GM23338 (cell line): ENCODE data around the gene HERPUD2. TPM values are rescaled to one million over a fixed set of nuclear protein-coding genes. Genes with fewer than 3 reads are reported as not detected.

Experiments
- ATAC-seq: fragments of 200-7000 bp; cut with Tn5 transposase; 3 replicates; pipeline ENCODE4 v1.9.1; 2020
- DNase-seq: peaks from one replicate; pipeline ENCODE4 v3.0.0-alpha.2; 2015; ENCODE audit warnings: low spot score
- H2AFZ ChIP-seq: fragments of 200-600 bp; sonication (generic); 2 replicates; pipeline ENCODE4 v1.8.0; 2016; ENCODE audit warnings: antibody characterized with exemption, mild to moderate bottlenecking, moderate library complexity
- H3F3A ChIP-seq: fragments of 200-600 bp; sonication (generic); replicated peaks from 2 replicates; pipeline ENCODE4 v1.8.0; 2017; ENCODE audit warnings: antibody characterized with exemption, mixed run types, low read depth
- H3K27ac ChIP-seq: fragments of 200-600 bp; sonication (generic); 2 replicates; pipeline ENCODE4 v1.6.1; 2016; ENCODE audit warnings: low read depth
- H3K27me3 ChIP-seq: fragments of 200-600 bp; sonication (generic); 2 replicates; pipeline ENCODE4 v1.8.0; 2016; ENCODE audit warnings: mild to moderate bottlenecking, mixed run types, moderate library complexity; ENCODE audit not compliant: insufficient read depth
- H3K36me3 ChIP-seq: fragments of 200-600 bp; sonication (generic); 2 replicates; pipeline ENCODE4 v1.8.0; 2016; ENCODE audit warnings: mild to moderate bottlenecking; ENCODE audit not compliant: insufficient read depth
- H3K4me1 ChIP-seq: fragments of 200-600 bp; sonication (generic); 2 replicates; pipeline ENCODE4 v1.8.0; 2016; ENCODE audit warnings: mild to moderate bottlenecking, moderate library complexity; ENCODE audit not compliant: insufficient read depth
- H3K4me2 ChIP-seq: fragments of 200-600 bp; sonication (generic); 2 replicates; pipeline ENCODE4 v1.7.1; 2017; ENCODE audit warnings: mixed run types
- H3K4me3 ChIP-seq: fragments of 200-600 bp; sonication (generic); 2 replicates; pipeline ENCODE4 v1.6.1; 2016; ENCODE audit warnings: mixed run types
- H3K79me2 ChIP-seq: fragments of 200-600 bp; sonication (generic); replicated peaks from 2 replicates; pipeline ENCODE4 v1.8.0; 2017; ENCODE audit warnings: mild to moderate bottlenecking; ENCODE audit not compliant: insufficient read depth
- H3K9me2 ChIP-seq: fragments of 200-600 bp; sonication (generic); 2 replicates; pipeline ENCODE4 v1.8.0; 2017; ENCODE audit not compliant: insufficient read depth
- H4K20me1 ChIP-seq: fragments of 200-600 bp; sonication (generic); replicated peaks from 2 replicates; pipeline ENCODE4 v1.8.0; 2017; ENCODE audit warnings: mild to moderate bottlenecking; ENCODE audit not compliant: insufficient read depth
- H3K27ac Mint-ChIP-seq: 2 replicates; pipeline ENCODE4 v1.8.0; 2020; ENCODE audit warnings: inconsistent platforms, mild to moderate bottlenecking, moderate library complexity, mixed read lengths
- H3K27me3 Mint-ChIP-seq: 3 replicates; pipeline ENCODE4 v1.8.0; 2022; ENCODE audit warnings: low read depth, mild to moderate bottlenecking, moderate library complexity, mixed read lengths, inconsistent platforms; ENCODE audit not compliant: insufficient read depth, poor library complexity
- H3K36me3 Mint-ChIP-seq: 3 replicates; pipeline ENCODE4 v1.8.0; 2021; ENCODE audit warnings: low read depth, mild to moderate bottlenecking, inconsistent platforms, moderate library complexity, mixed read lengths
- H3K4me1 Mint-ChIP-seq: 3 replicates; pipeline ENCODE4 v1.8.0; 2020; ENCODE audit warnings: mild to moderate bottlenecking, inconsistent platforms, mixed read lengths
- H3K4me3 Mint-ChIP-seq: 3 replicates; pipeline ENCODE4 v1.8.0; 2021; ENCODE audit warnings: moderate library complexity, mild to moderate bottlenecking, inconsistent platforms, mixed read lengths
- H3K9me3 Mint-ChIP-seq: 3 replicates; pipeline ENCODE4 v1.8.0; 2020; ENCODE audit warnings: moderate library complexity, mild to moderate bottlenecking, inconsistent platforms, mixed read lengths
- CREB1 ChIP-seq: fragments of 250-450 bp; sonication (Bioruptor Pico); IDR thresholded peaks from 2 replicates; pipeline ENCODE4 v1.5.0; 2020; ENCODE audit warnings: low read depth, mild to moderate bottlenecking, moderate library complexity
- CTCF ChIP-seq, 2 experiments: fragments of 200-600 bp in 1 of 2; sonication (generic) in 1 of 2; conservative IDR thresholded peaks; 2 replicates each; pipeline versions ENCODE4 v1.5.1 to v1.6.1; 2016 to 2017; ENCODE audit warnings: antibody characterized with exemption in 2 of 2, low read depth in 2 of 2, mild to moderate bottlenecking in 2 of 2, moderate library complexity in 1 of 2
- ETS1 ChIP-seq: IDR thresholded peaks from 2 replicates; pipeline ENCODE4 v1.6.1; 2016; ENCODE audit warnings: antibody characterized with exemption
- EZH2 ChIP-seq: fragments of 200-600 bp; sonication (generic); IDR thresholded peaks from one replicate; pipeline ENCODE4 v1.8.0; 2017; ENCODE audit warnings: antibody characterized with exemption, mild to moderate bottlenecking, low read depth; ENCODE audit not compliant: unreplicated experiment
- EZH2phosphoT487 ChIP-seq: fragments of 200-600 bp; sonication (generic); IDR thresholded peaks from one replicate; pipeline ENCODE4 v1.8.1; 2018; ENCODE audit warnings: antibody characterized with exemption; ENCODE audit not compliant: unreplicated experiment
- JUNB ChIP-seq: IDR thresholded peaks from one replicate; pipeline ENCODE4 v1.6.1; 2016; ENCODE audit warnings: antibody characterized with exemption; ENCODE audit not compliant: unreplicated experiment
- NANOG ChIP-seq: IDR thresholded peaks from 2 replicates; pipeline ENCODE4 v1.6.1; 2016; ENCODE audit warnings: antibody characterized with exemption, borderline replicate concordance
- POLR2AphosphoS5 ChIP-seq: IDR thresholded peaks from 2 replicates; pipeline ENCODE4 v1.6.1; 2016; ENCODE audit warnings: antibody characterized with exemption, low read depth
- STAT1 ChIP-seq: IDR thresholded peaks from one replicate; pipeline ENCODE4 v1.6.1; 2016; ENCODE audit warnings: antibody characterized with exemption; ENCODE audit not compliant: unreplicated experiment
- ZNF114 ChIP-seq: fragments of 250-450 bp; sonication (Bioruptor Pico); IDR thresholded peaks from 2 replicates; pipeline ENCODE4 v1.5.0; 2020; ENCODE audit warnings: mild to moderate bottlenecking, moderate library complexity
- ZNF331 ChIP-seq: fragments of 250-450 bp; sonication (Bioruptor Pico); IDR thresholded peaks from 2 replicates; pipeline ENCODE4 v1.5.0; 2020; ENCODE audit warnings: low read depth, mild to moderate bottlenecking, moderate library complexity
- polyA plus RNA-seq: library from polyadenylated mRNA; unstranded; fragments of >200 nt; fragmentation: Nextera tagmentation; extraction: Ambion mirVana; gene quantifications from 2 replicates; pipeline ENCODE4 v1.2.1, GENCODE V29; 2016
- total RNA-seq: library from RNA; depleted of rRNA; stranded (reverse); fragments of >200 nt; shearing (Covaris generic); gene quantifications from 2 replicates; pipeline ENCODE4 v1.2.3, GENCODE V29; 2014
- TF ChIP-seq, protein P1 (sequence below): fragments of 250-450 bp; sonication (Bioruptor Pico); IDR thresholded peaks from 2 replicates; pipeline ENCODE4 v1.5.0; 2020; ENCODE audit warnings: mild to moderate bottlenecking, moderate library complexity
- TF ChIP-seq, protein P2 (sequence below): IDR thresholded peaks from one replicate; pipeline ENCODE4 v1.6.1; 2018; ENCODE audit warnings: antibody characterized with exemption; ENCODE audit not compliant: unreplicated experiment

The HERPUD2 gene
- total and polyA plus RNA-seq, 2 experiments from 2014 or later: 8.0 to 12.0 TPM

DNA sequence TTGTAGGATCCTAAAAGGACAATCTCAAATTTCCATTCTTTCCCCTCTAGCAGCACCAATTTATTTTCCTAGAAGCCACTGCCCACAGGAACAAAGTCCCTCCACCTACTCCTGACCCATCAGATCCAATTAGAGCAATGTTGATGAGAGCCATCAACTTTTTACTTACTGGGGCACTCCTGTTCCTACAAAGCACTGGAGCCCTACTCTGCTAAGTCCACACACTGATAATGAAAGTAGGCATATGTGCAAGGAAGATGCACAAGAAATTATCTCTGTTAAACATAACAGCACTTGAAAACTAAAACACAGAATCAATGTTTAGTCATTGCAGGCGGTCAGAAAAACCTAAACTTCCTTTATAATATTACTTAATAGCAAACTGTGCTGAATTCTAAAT is 3.6 kb downstream of the HERPUD2 start:
- Histone ChIP-seq H3K4me1 (peaks cover 17% of the 10 kb centered on the region), H4K20me1 (peaks cover 25% of the 10 kb centered on the region), H3K79me2 (peaks cover 46% of the 10 kb centered on the region), H3F3A (no peaks in the 10 kb centered on the region), H3K9me2 (no peaks in the 10 kb centered on the region), H3K27ac (no peak overlapping the region), H3K27me3 (peaks cover 29% of the 10 kb centered on the region), H3K36me3 (no peaks in the 10 kb centered on the region), H3K4me2 (no peak overlapping the region), H3K4me3 (no peak overlapping the region), H2AFZ (no peak overlapping the region)
- Mint-ChIP-seq H3K9me3 (peaks cover 11% of the 10 kb centered on the region; the same call in 2 of the 3 replicates), H3K27ac (no peak overlapping the region), H3K4me3 (no peak overlapping the region), H3K36me3 (peaks cover 21% of the 10 kb centered on the region), H3K27me3 (peaks cover 11% of the 10 kb centered on the region), H3K4me1 (peaks cover 27% of the 10 kb centered on the region)
- ATAC-seq (no peak), DNase-seq (no peak)
- TF ChIP-seq, protein P1, sequence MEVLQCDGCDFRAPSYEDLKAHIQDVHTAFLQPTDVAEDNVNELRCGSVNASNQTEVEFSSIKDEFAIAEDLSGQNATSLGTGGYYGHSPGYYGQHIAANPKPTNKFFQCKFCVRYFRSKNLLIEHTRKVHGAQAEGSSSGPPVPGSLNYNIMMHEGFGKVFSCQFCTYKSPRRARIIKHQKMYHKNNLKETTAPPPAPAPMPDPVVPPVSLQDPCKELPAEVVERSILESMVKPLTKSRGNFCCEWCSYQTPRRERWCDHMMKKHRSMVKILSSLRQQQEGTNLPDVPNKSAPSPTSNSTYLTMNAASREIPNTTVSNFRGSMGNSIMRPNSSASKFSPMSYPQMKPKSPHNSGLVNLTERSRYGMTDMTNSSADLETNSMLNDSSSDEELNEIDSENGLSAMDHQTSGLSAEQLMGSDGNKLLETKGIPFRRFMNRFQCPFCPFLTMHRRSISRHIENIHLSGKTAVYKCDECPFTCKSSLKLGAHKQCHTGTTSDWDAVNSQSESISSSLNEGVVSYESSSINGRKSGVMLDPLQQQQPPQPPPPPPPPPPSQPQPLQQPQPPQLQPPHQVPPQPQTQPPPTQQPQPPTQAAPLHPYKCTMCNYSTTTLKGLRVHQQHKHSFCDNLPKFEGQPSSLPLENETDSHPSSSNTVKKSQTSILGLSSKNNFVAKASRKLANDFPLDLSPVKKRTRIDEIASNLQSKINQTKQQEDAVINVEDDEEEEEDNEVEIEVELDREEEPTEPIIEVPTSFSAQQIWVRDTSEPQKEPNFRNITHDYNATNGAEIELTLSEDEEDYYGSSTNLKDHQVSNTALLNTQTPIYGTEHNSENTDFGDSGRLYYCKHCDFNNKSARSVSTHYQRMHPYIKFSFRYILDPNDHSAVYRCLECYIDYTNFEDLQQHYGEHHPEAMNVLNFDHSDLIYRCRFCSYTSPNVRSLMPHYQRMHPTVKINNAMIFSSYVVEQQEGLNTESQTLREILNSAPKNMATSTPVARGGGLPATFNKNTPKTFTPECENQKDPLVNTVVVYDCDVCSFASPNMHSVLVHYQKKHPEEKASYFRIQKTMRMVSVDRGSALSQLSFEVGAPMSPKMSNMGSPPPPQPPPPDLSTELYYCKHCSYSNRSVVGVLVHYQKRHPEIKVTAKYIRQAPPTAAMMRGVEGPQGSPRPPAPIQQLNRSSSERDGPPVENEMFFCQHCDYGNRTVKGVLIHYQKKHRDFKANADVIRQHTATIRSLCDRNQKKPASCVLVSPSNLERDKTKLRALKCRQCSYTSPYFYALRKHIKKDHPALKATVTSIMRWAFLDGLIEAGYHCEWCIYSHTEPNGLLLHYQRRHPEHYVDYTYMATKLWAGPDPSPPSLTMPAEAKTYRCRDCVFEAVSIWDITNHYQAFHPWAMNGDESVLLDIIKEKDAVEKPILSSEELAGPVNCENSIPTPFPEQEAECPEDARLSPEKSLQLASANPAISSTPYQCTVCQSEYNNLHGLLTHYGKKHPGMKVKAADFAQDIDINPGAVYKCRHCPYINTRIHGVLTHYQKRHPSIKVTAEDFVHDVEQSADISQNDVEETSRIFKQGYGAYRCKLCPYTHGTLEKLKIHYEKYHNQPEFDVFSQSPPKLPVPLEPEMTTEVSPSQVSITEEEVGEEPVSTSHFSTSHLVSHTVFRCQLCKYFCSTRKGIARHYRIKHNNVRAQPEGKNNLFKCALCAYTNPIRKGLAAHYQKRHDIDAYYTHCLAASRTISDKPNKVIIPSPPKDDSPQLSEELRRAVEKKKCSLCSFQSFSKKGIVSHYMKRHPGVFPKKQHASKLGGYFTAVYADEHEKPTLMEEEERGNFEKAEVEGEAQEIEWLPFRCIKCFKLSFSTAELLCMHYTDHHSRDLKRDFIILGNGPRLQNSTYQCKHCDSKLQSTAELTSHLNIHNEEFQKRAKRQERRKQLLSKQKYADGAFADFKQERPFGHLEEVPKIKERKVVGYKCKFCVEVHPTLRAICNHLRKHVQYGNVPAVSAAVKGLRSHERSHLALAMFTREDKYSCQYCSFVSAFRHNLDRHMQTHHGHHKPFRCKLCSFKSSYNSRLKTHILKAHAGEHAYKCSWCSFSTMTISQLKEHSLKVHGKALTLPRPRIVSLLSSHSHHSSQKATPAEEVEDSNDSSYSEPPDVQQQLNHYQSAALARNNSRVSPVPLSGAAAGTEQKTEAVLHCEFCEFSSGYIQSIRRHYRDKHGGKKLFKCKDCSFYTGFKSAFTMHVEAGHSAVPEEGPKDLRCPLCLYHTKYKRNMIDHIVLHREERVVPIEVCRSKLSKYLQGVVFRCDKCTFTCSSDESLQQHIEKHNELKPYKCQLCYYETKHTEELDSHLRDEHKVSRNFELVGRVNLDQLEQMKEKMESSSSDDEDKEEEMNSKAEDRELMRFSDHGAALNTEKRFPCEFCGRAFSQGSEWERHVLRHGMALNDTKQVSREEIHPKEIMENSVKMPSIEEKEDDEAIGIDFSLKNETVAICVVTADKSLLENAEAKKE (CRISPR knock-in tag): no peak
- TF ChIP-seq ETS1 (no peak), CREB1 (CRISPR knock-in tag) (no peak), NANOG (no peak), ZNF331 (CRISPR knock-in tag) (no peak), POLR2AphosphoS5 (no peak), JUNB (no peak), CTCF (conservative IDR thresholded peaks at IDR 0.05; ENCODE audit: low read depth in 2 of 2) (no peak), STAT1 (no peak), ZNF114 (CRISPR knock-in tag) (no peak), EZH2 (no peak), EZH2phosphoT487 (no peak)
- TF ChIP-seq, protein P2, sequence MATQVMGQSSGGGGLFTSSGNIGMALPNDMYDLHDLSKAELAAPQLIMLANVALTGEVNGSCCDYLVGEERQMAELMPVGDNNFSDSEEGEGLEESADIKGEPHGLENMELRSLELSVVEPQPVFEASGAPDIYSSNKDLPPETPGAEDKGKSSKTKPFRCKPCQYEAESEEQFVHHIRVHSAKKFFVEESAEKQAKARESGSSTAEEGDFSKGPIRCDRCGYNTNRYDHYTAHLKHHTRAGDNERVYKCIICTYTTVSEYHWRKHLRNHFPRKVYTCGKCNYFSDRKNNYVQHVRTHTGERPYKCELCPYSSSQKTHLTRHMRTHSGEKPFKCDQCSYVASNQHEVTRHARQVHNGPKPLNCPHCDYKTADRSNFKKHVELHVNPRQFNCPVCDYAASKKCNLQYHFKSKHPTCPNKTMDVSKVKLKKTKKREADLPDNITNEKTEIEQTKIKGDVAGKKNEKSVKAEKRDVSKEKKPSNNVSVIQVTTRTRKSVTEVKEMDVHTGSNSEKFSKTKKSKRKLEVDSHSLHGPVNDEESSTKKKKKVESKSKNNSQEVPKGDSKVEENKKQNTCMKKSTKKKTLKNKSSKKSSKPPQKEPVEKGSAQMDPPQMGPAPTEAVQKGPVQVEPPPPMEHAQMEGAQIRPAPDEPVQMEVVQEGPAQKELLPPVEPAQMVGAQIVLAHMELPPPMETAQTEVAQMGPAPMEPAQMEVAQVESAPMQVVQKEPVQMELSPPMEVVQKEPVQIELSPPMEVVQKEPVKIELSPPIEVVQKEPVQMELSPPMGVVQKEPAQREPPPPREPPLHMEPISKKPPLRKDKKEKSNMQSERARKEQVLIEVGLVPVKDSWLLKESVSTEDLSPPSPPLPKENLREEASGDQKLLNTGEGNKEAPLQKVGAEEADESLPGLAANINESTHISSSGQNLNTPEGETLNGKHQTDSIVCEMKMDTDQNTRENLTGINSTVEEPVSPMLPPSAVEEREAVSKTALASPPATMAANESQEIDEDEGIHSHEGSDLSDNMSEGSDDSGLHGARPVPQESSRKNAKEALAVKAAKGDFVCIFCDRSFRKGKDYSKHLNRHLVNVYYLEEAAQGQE: no peak
